Measurements from ENCODE around the gene THUMPD1.
"Not testable (repeated sequence)": the region's sequence is repeated elsewhere in the genome, so short reads cannot be mapped to it uniquely, and the experiment has no call there.

THUMPD1 gene

DNA sequence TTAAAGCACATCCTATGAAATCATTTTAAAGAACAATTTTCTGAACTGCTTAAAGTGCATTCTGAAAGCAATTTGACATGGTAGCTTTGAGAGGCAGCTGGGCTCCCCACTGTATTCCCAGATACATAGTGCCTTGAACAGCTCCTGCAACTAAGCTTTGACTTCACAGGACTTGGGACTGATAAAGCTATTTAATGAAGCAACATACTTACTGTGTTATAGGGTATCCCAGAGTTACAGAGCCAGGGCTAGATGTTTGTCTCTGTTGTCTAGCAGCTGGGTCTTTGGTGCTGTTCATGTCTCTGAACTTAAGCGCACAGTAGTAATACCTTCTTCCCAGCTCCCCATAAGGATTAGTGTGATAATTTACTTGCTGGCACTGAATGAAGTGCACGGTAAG is 45.0 kb downstream of the THUMPD1 start:
- H3K4me2 ChIP-seq (ENCODE audit: low read depth, low read length, poor library complexity, severe bottlenecking), result no peak overlapping the region
- H3K9me3 ChIP-seq (ENCODE audit: insufficient read depth, low read length), result no peaks in the 10 kb centered on the region
- H3K9ac ChIP-seq (ENCODE audit: low read length), result no peak overlapping the region
- no peaks in the 10 kb centered on the region for H3K9me2 ChIP-seq (replicated peaks; ENCODE audit: insufficient read depth, low read length)
- no peak overlapping the region for H3K4me3 ChIP-seq (ENCODE audit: insufficient read depth, low read length, poor library complexity, severe bottlenecking)
- no peaks in the 10 kb centered on the region for H3K36me3 ChIP-seq (ENCODE audit: low read length)
- H3K27ac ChIP-seq (ENCODE audit: low read depth, low read length), result no peak overlapping the region
- no peaks in the 10 kb centered on the region for H3K27me3 ChIP-seq (ENCODE audit: low read length)
- no peaks in the 10 kb centered on the region for H3F3A ChIP-seq (ENCODE audit: insufficient read depth)
- H2AFZ ChIP-seq (ENCODE audit: low read depth, low read length, severe bottlenecking), result no peak overlapping the region
- TF ChIP-seq EZH2phosphoT487 (conservative IDR thresholded peaks at IDR 0.05; ENCODE audit: low read length), result no peak
- TF ChIP-seq, protein P1, sequence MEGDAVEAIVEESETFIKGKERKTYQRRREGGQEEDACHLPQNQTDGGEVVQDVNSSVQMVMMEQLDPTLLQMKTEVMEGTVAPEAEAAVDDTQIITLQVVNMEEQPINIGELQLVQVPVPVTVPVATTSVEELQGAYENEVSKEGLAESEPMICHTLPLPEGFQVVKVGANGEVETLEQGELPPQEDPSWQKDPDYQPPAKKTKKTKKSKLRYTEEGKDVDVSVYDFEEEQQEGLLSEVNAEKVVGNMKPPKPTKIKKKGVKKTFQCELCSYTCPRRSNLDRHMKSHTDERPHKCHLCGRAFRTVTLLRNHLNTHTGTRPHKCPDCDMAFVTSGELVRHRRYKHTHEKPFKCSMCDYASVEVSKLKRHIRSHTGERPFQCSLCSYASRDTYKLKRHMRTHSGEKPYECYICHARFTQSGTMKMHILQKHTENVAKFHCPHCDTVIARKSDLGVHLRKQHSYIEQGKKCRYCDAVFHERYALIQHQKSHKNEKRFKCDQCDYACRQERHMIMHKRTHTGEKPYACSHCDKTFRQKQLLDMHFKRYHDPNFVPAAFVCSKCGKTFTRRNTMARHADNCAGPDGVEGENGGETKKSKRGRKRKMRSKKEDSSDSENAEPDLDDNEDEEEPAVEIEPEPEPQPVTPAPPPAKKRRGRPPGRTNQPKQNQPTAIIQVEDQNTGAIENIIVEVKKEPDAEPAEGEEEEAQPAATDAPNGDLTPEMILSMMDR (IDR thresholded peaks at IDR 0.05; ENCODE audit: insufficient read depth, low read length, poor library complexity, severe bottlenecking), result no peak
- no peaks in the 10 kb centered on the region for H4K20me1 ChIP-seq (ENCODE audit: low read depth, low read length)
- H3K79me2 ChIP-seq (ENCODE audit: insufficient read depth, low read length), result no peaks in the 10 kb centered on the region

DNA sequence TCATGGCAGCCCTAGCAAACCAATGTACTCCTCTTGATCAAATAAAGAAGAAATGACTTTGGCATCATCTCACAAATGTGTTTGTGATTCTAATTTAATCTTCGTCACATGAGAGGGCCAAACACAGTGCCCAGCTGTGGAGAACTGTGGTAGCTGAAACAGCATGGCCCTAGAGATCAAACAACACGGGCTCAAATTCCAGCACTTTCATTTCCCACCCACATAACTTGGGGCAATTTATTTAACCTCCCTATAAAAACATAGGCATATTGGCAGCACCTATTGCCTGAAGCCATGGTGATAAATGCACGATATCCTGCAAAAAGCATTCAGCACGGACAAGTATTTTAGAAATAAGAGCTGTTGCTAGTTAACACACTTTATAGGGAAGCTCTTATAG is 46.6 kb downstream of the THUMPD1 start:
- H3K4me2 ChIP-seq (ENCODE audit: low read depth, low read length, poor library complexity, severe bottlenecking), result no peak overlapping the region
- H3K36me3 ChIP-seq (ENCODE audit: low read length), result no peaks in the 10 kb centered on the region
- TF ChIP-seq EZH2phosphoT487 (conservative IDR thresholded peaks at IDR 0.05; ENCODE audit: low read length), result no peak
- TF ChIP-seq, protein P1 (IDR thresholded peaks at IDR 0.05; ENCODE audit: insufficient read depth, low read length, poor library complexity, severe bottlenecking), result no peak
- no peaks in the 10 kb centered on the region for H3K9me2 ChIP-seq (replicated peaks; ENCODE audit: insufficient read depth, low read length)
- H3K79me2 ChIP-seq (ENCODE audit: insufficient read depth, low read length), result no peaks in the 10 kb centered on the region
- H3F3A ChIP-seq (ENCODE audit: insufficient read depth), result no peaks in the 10 kb centered on the region
- no peak overlapping the region for H3K27ac ChIP-seq (ENCODE audit: low read depth, low read length)
- H3K9me3 ChIP-seq (ENCODE audit: insufficient read depth, low read length), result no peaks in the 10 kb centered on the region
- H2AFZ ChIP-seq (ENCODE audit: low read depth, low read length, severe bottlenecking), result no peak overlapping the region
- no peak overlapping the region for H3K9ac ChIP-seq (ENCODE audit: low read length)
- H3K4me3 ChIP-seq (ENCODE audit: insufficient read depth, low read length, poor library complexity, severe bottlenecking), result no peak overlapping the region
- H4K20me1 ChIP-seq (ENCODE audit: low read depth, low read length), result no peaks in the 10 kb centered on the region
- H3K27me3 ChIP-seq (ENCODE audit: low read length), result no peaks in the 10 kb centered on the region

DNA sequence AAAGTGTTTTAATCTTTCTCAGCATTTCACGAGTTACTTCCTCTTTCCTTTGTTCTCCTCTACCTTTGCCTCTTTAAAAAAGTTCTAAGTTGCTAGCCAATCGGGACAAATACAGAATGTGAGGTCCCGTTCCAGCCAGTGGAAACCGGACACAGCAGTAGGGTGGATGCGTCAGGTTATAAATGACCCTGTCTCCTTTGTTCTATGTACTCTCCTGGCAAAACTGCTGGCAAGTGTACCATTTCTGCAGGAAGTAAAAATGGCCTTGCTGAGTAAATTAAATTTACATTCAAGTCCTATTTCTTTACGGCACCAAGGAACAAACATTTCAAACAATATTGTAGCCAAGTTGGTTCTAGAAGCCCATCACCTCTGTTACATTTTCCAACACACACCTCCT is 47.5 kb downstream of the THUMPD1 start:
- not testable (repeated sequence) for H2AFZ ChIP-seq (ENCODE audit: low read depth, low read length, severe bottlenecking); H3K4me3 ChIP-seq (ENCODE audit: insufficient read depth, low read length, poor library complexity, severe bottlenecking); H3K9me3 ChIP-seq (ENCODE audit: insufficient read depth, low read length); H3K9ac ChIP-seq (ENCODE audit: low read length); H3K27me3 ChIP-seq (ENCODE audit: low read length); H3K9me2 ChIP-seq (replicated peaks; ENCODE audit: insufficient read depth, low read length); H3K36me3 ChIP-seq (ENCODE audit: low read length); H3K27ac ChIP-seq (ENCODE audit: low read depth, low read length); H3K4me2 ChIP-seq (ENCODE audit: low read depth, low read length, poor library complexity, severe bottlenecking); H3F3A ChIP-seq (ENCODE audit: insufficient read depth); H3K79me2 ChIP-seq (ENCODE audit: insufficient read depth, low read length); H4K20me1 ChIP-seq (ENCODE audit: low read depth, low read length)

DNA sequence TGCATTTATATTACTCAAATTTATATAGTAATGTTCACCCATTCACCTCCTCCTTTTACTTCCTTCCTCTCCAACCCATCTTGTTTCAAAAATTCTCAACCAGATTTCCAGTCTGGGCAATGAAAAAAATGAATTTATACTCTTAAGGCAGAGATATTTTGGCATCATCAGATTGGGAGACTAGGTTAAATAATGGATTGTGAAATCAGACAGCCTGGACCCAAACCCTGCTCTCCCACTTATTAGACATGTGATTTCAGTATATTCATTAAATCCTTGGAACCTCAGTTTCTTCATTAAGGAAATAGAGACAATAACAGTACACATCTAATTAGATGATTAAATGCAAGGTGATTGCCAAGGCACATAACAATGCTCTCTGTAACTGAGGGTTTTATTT is 52.0 kb downstream of the THUMPD1 start:
- no peaks in the 10 kb centered on the region for H3K27me3 ChIP-seq (ENCODE audit: low read length)
- H3K27ac ChIP-seq (ENCODE audit: low read depth, low read length), result no peak overlapping the region
- H2AFZ ChIP-seq (ENCODE audit: low read depth, low read length, severe bottlenecking), result no peak overlapping the region
- no peaks in the 10 kb centered on the region for H4K20me1 ChIP-seq (ENCODE audit: low read depth, low read length)
- H3K9me2 ChIP-seq (replicated peaks; ENCODE audit: insufficient read depth, low read length), result no peaks in the 10 kb centered on the region
- no peaks in the 10 kb centered on the region for H3K79me2 ChIP-seq (ENCODE audit: insufficient read depth, low read length)
- H3K9ac ChIP-seq (ENCODE audit: low read length), result no peak overlapping the region
- no peaks in the 10 kb centered on the region for H3K36me3 ChIP-seq (ENCODE audit: low read length)
- no peaks in the 10 kb centered on the region for H3F3A ChIP-seq (ENCODE audit: insufficient read depth)
- H3K9me3 ChIP-seq (ENCODE audit: insufficient read depth, low read length), result no peaks in the 10 kb centered on the region
- no peak overlapping the region for H3K4me3 ChIP-seq (ENCODE audit: insufficient read depth, low read length, poor library complexity, severe bottlenecking)
- TF ChIP-seq EZH2phosphoT487 (conservative IDR thresholded peaks at IDR 0.05; ENCODE audit: low read length), result no peak
- TF ChIP-seq, protein P1 (IDR thresholded peaks at IDR 0.05; ENCODE audit: insufficient read depth, low read length, poor library complexity, severe bottlenecking), result no peak
- H3K4me2 ChIP-seq (ENCODE audit: low read depth, low read length, poor library complexity, severe bottlenecking), result no peak overlapping the region

Measured in SU-DHL-6 (cell line).